ENCODE measurements around the gene KCNN4.

Gene KCNN4

DNA sequence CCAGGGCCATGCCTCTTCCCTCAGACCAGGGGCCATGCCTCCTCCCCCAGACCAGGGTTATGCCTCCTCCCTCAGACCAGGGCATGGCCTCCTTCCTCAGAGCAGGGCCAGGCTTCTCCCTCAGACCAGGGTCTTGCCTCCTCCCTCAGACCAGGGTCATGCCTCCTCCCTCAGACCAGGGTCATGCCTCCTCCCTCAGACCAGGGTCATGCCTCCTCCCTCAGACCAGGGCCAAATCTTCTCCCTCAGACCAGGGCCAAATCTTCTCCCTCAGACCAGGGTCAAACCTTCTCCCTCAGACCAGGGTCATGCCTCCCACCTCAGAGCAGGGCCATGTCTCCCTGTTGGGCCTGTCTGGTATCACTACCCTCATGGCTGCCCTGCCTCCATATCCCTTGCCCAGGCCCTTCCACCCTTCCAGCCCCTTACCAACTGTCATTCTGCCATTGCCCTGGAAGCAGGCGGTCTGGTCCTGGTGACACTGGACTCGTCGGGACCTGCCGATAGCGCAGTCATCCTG lies 17.3 kb upstream of the KCNN4 start:
- Histone ChIP-seq H3K27ac (no peak overlapping the region), H3K9ac (no peak overlapping the region)
- TF ChIP-seq, protein P1, sequence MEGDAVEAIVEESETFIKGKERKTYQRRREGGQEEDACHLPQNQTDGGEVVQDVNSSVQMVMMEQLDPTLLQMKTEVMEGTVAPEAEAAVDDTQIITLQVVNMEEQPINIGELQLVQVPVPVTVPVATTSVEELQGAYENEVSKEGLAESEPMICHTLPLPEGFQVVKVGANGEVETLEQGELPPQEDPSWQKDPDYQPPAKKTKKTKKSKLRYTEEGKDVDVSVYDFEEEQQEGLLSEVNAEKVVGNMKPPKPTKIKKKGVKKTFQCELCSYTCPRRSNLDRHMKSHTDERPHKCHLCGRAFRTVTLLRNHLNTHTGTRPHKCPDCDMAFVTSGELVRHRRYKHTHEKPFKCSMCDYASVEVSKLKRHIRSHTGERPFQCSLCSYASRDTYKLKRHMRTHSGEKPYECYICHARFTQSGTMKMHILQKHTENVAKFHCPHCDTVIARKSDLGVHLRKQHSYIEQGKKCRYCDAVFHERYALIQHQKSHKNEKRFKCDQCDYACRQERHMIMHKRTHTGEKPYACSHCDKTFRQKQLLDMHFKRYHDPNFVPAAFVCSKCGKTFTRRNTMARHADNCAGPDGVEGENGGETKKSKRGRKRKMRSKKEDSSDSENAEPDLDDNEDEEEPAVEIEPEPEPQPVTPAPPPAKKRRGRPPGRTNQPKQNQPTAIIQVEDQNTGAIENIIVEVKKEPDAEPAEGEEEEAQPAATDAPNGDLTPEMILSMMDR (IDR thresholded peaks at IDR 0.05) = no peak

DNA sequence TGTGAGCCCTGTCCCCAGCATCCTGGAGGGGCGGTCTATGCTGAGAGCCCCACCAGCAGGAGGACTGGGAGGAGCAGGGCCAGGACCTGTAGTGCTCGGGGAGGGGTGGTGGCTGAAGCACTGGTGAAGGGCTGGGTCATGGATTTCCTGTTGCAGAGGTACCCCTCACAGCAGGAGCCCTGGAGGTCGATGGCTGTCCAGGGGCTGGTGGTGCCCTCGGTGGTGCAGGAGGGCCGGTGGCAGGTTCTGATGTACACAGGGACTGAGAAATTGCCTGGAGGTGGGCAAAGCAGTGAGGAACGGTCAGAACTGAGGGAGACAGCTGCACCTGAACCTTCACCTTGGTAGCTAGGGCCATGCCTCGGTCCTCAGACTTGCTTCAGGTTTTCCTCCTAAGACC lies 16.8 kb upstream of the KCNN4 start:
- Histone ChIP-seq H3K79me2 (no peaks in the 10 kb centered on the region), H3K9me3 (ENCODE audit: control insufficient read depth, low read length) (no peaks in the 10 kb centered on the region), H3K27me3 (ENCODE audit: control insufficient read depth, insufficient read depth, low read length) (no peaks in the 10 kb centered on the region), H3K4me1 (no peaks in the 10 kb centered on the region), H3K4me3 (ENCODE audit: low read depth, low read length) (no peak overlapping the region), H2AFZ (no peak overlapping the region), H3K36me3 (ENCODE audit: control insufficient read depth, insufficient read depth, low read length) (no peaks in the 10 kb centered on the region), H3K4me2 (ENCODE audit: low read length) (no peak overlapping the region), H3K9ac (no peak overlapping the region), H3K27ac (no peak overlapping the region)
- TF ChIP-seq, protein P1 (IDR thresholded peaks at IDR 0.05) = no peak

More for the DNA sequence above, 17.3 kb upstream of the KCNN4 start:
- H3K4me2 ChIP-seq (ENCODE audit: low read length) = peak overlapping the region; percentile 48
- no peaks in the 10 kb centered on the region for H3K4me1 ChIP-seq
- peak overlapping the region; percentile 87 for H2AFZ ChIP-seq
- no peaks in the 10 kb centered on the region for H3K9me3 ChIP-seq (ENCODE audit: control insufficient read depth, low read length)
- H3K4me3 ChIP-seq (ENCODE audit: low read depth, low read length) = peak overlapping the region; percentile 27
- H3K27me3 ChIP-seq (ENCODE audit: control insufficient read depth, insufficient read depth, low read length) = no peaks in the 10 kb centered on the region
- no peaks in the 10 kb centered on the region for H3K79me2 ChIP-seq
- no peaks in the 10 kb centered on the region for H3K36me3 ChIP-seq (ENCODE audit: control insufficient read depth, insufficient read depth, low read length)

DNA sequence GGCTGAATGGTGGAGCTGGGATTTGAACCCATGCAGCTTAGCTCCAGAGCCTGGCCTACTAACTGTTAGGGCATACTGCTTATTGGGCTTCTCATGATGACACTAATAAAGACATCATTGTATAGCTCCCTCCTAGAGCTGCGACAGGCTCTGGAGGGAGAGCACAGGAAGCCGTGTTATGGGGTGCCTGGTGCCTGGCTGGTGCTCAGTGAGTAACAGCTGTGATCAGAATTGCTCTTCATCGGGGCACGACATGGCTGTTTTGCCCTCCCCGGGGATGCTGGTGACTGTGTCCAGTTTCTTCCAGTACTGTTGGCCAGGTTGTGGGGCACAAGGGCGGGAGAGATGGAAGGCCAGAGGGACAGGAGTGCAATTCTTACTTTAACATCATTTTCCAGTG lies 16.3 kb upstream of the KCNN4 start:
- no peaks in the 10 kb centered on the region for H3K9me3 ChIP-seq (ENCODE audit: control insufficient read depth, low read length)
- H3K4me2 ChIP-seq (ENCODE audit: low read length) = no peak overlapping the region
- H3K27me3 ChIP-seq (ENCODE audit: control insufficient read depth, insufficient read depth, low read length) = no peaks in the 10 kb centered on the region
- TF ChIP-seq, protein P1 (IDR thresholded peaks at IDR 0.05) = no peak
- no peak overlapping the region for H2AFZ ChIP-seq
- H3K4me1 ChIP-seq = no peaks in the 10 kb centered on the region
- H3K27ac ChIP-seq = no peak overlapping the region
- H3K36me3 ChIP-seq (ENCODE audit: control insufficient read depth, insufficient read depth, low read length) = no peaks in the 10 kb centered on the region
- H3K79me2 ChIP-seq = no peaks in the 10 kb centered on the region
- no peak overlapping the region for H3K4me3 ChIP-seq (ENCODE audit: low read depth, low read length)
- no peak overlapping the region for H3K9ac ChIP-seq

DNA sequence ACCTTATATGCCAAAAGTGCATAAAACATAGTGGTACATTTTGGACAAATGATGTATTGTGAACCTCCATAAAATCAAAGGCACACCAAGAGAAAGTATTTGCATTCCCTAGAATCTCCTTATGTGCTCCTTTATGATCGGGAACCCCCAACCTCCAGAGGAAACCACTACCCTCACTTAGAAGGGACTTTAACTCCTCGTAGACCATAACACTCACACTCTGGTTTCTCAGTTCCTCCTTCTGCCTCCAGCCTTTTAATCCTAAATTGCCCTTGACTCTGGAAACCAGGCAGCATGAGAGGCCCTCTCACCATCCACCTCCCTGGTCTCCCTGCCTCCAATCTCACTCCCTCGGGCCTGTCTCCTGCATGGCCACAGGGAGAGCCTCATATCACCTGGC lies 9.8 kb upstream of the KCNN4 start:
- no peaks in the 10 kb centered on the region for H3K79me2 ChIP-seq
- H3K27ac ChIP-seq = no peak overlapping the region
- TF ChIP-seq, protein P1 (IDR thresholded peaks at IDR 0.05) = no peak
- H3K9ac ChIP-seq = no peak overlapping the region
- H2AFZ ChIP-seq = no peak overlapping the region
- no peaks in the 10 kb centered on the region for H3K4me1 ChIP-seq
- H3K9me3 ChIP-seq (ENCODE audit: control insufficient read depth, low read length) = no peaks in the 10 kb centered on the region
- H3K27me3 ChIP-seq (ENCODE audit: control insufficient read depth, insufficient read depth, low read length) = no peaks in the 10 kb centered on the region
- H3K36me3 ChIP-seq (ENCODE audit: control insufficient read depth, insufficient read depth, low read length) = no peaks in the 10 kb centered on the region
- H3K4me3 ChIP-seq (ENCODE audit: low read depth, low read length) = no peak overlapping the region
- no peak overlapping the region for H3K4me2 ChIP-seq (ENCODE audit: low read length)

DNA sequence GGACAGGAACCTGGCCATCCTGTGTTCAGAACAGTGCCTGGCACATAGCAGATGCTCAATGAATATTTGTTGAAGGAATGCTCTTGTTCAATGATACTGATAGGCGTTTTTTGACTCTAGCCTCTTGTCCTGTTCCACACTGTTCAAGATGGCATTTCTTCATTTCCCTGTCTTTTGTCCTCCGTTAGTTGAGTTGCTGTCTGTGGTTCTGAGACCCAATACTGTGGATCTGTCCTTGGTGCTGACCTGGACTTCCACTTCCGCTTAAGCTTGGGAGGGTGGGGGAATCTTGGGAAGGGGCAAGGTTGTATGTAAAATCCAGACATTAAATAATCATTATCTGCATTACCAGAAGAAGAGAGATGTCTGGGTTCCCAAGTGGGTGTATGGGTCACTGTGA lies 8.3 kb upstream of the KCNN4 start:
- no peak overlapping the region for H3K4me3 ChIP-seq (ENCODE audit: low read depth, low read length)
- H3K9me3 ChIP-seq (ENCODE audit: control insufficient read depth, low read length) = no peaks in the 10 kb centered on the region
- H3K79me2 ChIP-seq = no peaks in the 10 kb centered on the region
- H3K27me3 ChIP-seq (ENCODE audit: control insufficient read depth, insufficient read depth, low read length) = no peaks in the 10 kb centered on the region
- TF ChIP-seq, protein P1 (IDR thresholded peaks at IDR 0.05) = no peak
- no peak overlapping the region for H2AFZ ChIP-seq
- H3K27ac ChIP-seq = no peak overlapping the region
- H3K4me1 ChIP-seq = no peaks in the 10 kb centered on the region
- H3K36me3 ChIP-seq (ENCODE audit: control insufficient read depth, insufficient read depth, low read length) = no peaks in the 10 kb centered on the region
- no peak overlapping the region for H3K9ac ChIP-seq
- no peak overlapping the region for H3K4me2 ChIP-seq (ENCODE audit: low read length)

Data from parathyroid adenoma (tissue), 2 donors.